ENCODE measurements around the gene SMIM45.
A peak's percentile ranks its signal among the peaks of the same experiment; 100 is the strongest.
"Not testable (repeated sequence)": the region's sequence is repeated elsewhere in the genome, so short reads cannot be mapped to it uniquely, and the experiment has no call there.

Gene SMIM45

DNA sequence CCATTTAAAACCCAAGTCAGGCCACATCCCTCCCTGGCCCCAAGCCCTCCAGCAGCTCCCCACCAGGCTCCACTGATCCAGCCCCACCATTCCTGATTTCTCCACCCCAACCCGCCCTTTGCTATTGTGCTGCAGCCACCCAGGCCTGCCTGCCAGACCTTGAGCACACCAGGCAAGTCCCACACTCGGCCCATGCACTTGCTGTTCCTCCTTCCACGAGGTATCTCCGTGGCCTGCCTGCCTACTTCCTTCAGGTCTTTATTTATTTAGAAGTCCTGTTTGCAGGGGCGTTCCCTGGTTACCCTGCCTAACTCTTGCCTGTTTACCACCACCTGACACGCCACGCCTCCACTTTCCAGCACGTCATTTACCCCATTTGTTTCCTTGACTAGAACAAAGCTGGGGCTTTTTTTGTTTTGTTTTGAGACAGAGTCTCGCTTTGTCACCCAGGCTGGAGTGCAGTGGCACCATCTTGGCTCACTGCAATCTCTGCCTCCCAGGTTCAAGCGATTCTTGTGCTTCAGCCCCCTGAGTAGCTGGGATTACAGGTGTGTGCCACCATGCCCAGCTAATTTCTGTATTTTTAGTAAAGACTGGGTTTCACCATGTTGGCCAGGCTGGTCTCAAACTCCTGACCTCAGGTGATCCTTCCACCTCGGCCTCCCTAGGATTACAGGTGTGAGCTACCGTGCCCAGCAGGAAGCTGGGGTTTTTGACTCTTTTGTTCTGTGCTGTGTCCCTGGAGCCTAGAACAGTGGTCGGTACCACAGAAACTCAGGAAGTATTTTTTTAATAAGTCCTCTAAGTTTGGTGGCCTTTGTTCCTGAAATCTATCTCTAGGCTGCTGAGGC lies 11.7 kb upstream of the SMIM45 start:
- Mint-ChIP-seq H3K27ac (peak overlapping the region; percentile 100), H3K27me3 (no peaks in the 10 kb centered on the region), H3K4me3 (peak overlapping the region; percentile 77), H3K4me1 (peaks cover 33% of the 10 kb centered on the region), H3K9me3 (no peaks in the 10 kb centered on the region), H3K36me3 (ENCODE audit: low read depth) (peaks cover 92% of the 10 kb centered on the region)
- peak; percentile 78 for ATAC-seq (replicated peaks)

DNA sequence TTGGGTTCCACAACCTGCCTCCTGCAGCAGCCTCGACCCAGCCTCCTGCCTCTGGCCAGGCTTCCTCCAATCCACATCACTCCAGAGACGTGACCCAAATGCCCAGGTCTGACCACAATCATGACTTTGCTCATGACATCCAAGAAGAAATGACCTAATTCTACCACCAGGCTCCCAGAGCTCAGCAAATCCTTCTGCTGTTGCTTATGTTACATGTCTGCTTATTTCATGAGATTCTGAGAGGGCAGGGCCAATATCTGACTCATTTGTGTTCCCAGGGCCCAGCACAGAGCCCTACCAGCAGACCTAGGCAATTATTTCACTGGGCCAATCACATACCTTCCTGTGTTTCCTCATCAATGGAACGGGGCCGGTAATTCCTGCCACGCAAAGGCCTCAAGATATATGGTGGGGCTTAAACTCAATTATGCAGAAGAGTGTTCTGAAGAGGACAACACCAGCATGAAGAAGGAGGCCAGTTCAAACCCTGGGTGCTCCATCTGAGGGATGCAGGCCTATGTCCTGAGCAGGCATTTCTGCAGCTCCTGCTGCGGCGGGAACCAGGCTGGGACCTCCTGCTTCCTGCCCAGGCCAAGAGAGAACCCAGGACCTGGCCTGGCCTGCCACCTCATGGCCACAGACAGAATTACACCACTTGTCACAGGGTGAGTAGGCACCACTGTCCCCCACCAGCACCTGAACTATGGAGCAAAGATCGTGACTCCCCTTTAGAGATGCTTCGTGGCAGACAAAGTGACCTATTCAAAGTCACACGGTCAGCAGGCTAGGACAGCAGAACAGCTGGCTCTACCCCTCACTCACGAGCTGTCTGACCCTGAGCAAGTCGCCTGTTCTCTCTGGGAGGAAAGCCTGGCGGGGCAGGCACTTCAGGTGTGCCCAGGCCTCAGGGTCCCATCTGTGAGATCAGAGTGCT lies 10.9 kb upstream of the SMIM45 start:
- H3K27ac Mint-ChIP-seq: peak overlapping the region; percentile 100
- peaks cover 38% of the 10 kb centered on the region for H3K4me1 Mint-ChIP-seq
- no peaks in the 10 kb centered on the region for H3K27me3 Mint-ChIP-seq
- ATAC-seq (replicated peaks): peak; percentile 69
- peak overlapping the region; percentile 77 for H3K4me3 Mint-ChIP-seq
- H3K9me3 Mint-ChIP-seq: no peaks in the 10 kb centered on the region
- H3K36me3 Mint-ChIP-seq (ENCODE audit: low read depth): peaks cover 98% of the 10 kb centered on the region

DNA sequence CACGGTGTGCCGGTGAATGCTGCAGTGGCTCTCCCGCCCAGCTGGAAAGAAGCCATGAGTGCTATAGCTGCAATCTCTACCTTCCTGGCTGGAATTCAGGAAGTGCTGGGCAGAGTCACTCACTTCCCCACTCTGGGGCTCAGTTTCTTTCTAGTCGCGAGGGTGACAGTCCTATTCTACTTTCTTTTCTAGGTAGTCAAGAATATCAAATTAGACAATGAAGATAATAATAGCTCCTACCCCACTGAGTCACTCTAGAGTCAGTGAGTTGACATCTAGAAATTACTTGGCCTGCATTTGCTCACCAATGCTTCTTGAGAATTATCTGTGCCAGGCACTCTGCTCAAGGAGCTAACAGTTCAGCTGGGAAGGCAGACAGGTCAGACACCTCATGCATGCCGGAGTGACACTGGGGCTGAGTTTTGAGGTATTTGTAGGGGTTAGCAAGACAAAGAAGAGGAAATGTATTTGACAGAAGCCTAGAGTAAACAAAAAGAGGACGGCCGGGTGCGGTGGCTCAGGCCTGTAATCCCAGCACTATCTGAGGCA lies 8.2 kb upstream of the SMIM45 start:
- Mint-ChIP-seq H3K27me3 (no peaks in the 10 kb centered on the region), H3K4me1 (peaks cover 38% of the 10 kb centered on the region), H3K9me3 (no peaks in the 10 kb centered on the region), H3K36me3 (ENCODE audit: low read depth) (peaks cover 81% of the 10 kb centered on the region), H3K4me3 (peak overlapping the region; percentile 91), H3K27ac (peak overlapping the region; percentile 77)
- ATAC-seq (replicated peaks): peak; percentile 9

DNA sequence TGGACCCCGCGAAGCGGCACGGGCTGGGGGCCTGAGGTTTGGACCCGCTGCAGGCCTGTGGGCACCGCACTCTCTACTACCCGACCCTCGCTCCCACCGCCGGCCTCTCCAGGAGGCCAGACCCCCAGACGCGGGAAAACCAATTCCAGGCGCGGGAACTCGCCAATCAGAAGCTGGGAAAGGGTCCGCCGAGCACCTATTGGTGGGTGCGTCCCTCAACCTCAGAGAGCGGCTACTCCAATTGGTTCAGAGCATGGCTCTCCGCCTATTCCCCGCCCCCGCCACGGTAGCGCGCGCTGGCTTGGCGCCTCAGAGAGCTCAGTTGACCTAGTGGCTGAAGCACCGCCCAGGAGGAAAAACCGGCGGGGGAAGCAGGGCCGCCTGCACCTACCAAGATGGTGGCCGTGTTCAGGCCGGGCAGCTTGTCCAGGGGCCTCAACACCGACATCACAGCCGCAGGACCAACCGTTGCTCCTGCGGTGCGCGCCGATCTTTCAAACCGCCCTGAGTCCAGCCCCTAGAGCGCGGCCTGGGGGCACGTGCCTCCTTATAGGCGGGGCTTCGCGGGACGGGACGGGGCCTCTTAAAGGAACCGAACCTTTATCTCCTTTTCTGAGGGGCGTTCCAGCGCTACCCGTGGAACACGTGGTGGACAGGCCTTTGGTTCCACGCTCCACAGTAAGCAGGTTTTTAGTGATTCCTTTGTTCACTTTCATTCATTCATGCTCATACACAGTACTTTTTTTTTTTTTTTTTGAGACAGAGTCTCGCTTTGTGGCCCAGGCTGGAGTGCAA lies 5.1 kb upstream of the SMIM45 start, which contains the start of gene CENPM:
CENPM (minus strand) TSS at position 524 of the 795 bp plus-strand sequence; CDS start at position 448, 76 bp downstream.
- Mint-ChIP-seq H3K36me3 (ENCODE audit: low read depth) (peaks cover 50% of the 10 kb centered on the region), H3K9me3 (no peaks in the 10 kb centered on the region), H3K4me1 (peaks cover 20% of the 10 kb centered on the region), H3K27ac (peak within 1 kb of the TSS; percentile 85), H3K4me3 (peak within 1 kb of the TSS; percentile 91), H3K27me3 (no peaks in the 10 kb centered on the region)
- peak; percentile 95 for ATAC-seq (replicated peaks)

DNA sequence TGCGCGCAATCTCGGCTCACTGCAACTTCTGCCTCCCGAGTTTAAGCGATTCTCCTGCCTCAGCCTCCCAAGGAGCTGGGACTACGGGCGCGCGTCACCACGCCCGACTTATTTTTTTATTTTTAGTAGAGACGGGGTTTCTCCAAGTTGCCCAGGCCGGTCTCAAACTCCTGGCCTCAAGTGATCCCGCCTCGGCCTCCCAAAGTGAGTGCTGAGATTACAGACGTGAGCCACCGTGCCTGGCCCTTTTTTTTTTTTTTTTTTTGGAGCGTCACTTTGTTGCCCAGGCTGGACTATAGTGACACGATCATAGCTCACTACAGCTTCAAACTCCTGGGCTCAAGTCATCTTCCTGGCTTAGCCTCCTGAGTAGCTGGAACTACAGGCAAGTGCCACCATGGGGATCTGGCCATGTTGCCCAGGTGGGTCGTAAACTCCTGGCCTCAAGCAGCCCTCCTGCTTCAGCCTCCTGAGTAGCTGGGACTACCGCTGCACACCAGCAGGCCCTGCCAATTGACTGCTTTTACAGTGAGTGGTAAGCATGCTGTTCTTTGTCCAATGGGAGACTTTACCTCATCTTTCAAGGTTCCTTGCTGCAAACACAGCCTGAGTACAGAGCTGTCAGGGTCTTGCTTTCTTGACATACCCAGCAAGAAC lies 4.4 kb upstream of the SMIM45 start:
- Mint-ChIP-seq H3K4me1 (peaks cover 17% of the 10 kb centered on the region), H3K4me3 (peak overlapping the region; percentile 91), H3K27ac (peak overlapping the region; percentile 85)

DNA sequence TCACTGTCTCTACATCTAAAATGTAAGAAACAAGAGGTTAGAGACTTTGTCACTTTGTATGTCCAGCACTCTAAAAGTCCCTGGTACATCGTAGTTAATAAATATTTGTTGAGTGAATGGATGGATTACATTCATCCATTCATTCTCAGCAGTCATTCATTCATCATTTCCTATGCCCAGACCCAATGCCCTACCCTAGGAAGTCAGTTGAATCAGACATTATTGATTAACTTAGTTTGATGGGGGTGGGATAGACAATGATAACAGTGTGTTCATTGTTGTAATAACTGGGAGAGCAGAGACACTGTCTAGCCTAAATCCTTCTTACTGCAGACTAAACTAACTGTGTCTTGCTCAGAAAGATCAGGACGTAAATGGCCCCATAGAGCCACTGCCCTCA lies 3.8 kb upstream of the SMIM45 start:
- peaks cover 38% of the 10 kb centered on the region for H3K36me3 Mint-ChIP-seq (ENCODE audit: low read depth)
- no peak overlapping the region for H3K27ac Mint-ChIP-seq
- peak overlapping the region; percentile 91 for H3K4me3 Mint-ChIP-seq
- H3K4me1 Mint-ChIP-seq: peaks cover 17% of the 10 kb centered on the region
- no peaks in the 10 kb centered on the region for H3K9me3 Mint-ChIP-seq
- no peak for ATAC-seq (replicated peaks)
- H3K27me3 Mint-ChIP-seq: no peaks in the 10 kb centered on the region

More for the DNA sequence above, 4.4 kb upstream of the SMIM45 start:
- Mint-ChIP-seq H3K27me3 (no peaks in the 10 kb centered on the region), H3K9me3 (no peaks in the 10 kb centered on the region), H3K36me3 (ENCODE audit: low read depth) (peaks cover 44% of the 10 kb centered on the region)
- ATAC-seq (replicated peaks): no peak

DNA sequence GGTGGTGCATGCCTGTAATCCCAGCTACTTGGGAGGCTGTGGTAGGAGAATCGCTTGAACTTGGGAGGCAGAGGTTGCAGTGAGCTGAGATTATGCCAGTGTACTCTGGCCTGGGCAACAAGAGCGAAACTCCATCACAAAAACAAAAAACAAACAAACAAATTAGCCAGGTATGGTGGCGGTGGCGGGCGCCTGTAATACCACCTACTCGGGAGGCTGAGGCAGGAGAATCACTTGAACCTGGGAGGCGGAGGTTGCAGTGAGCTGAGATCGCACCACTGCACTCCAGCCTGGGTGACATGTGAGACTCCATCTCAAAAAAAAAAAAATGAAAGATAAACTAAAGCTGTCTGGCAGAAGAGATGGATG lies 3.0 kb upstream of the SMIM45 start:
- peak overlapping the region; percentile 70 for H3K27ac Mint-ChIP-seq
- peak overlapping the region; percentile 91 for H3K4me3 Mint-ChIP-seq

DNA sequence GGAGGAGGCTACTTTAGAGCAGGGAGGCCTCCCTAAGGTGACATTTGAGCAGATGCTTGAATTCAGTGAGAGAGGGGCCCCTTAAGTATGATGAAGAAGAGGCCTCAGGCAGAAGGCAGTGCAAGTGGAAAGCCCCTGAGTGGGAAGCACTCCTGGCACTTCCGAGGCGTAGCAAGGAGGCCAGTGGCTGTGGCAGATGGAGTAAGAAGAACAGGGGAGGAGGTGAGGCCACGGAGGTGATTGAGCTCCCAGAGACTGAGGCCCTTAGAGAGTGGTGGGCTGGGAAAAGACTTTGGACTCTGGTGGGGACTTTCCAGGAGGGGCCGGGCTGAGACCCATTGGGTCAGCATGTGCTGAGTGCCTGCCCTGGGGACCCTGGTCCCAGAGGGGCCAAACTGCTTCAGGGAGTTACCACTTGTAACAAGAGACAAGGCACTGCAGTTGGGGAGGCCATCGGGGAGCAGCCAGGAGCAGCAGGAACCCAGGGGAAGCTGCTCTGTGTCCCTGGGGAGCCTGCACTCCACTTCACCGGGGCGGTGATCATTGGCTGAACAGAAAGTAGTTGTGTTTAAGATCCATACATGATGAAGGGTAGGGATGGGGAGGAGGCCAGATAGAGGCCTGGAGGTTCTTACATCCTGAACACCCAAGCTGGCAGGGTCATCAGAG lies 2.5 kb upstream of the SMIM45 start:
- Mint-ChIP-seq H3K36me3 (ENCODE audit: low read depth) (peaks cover 25% of the 10 kb centered on the region), H3K27me3 (no peaks in the 10 kb centered on the region), H3K27ac (peak overlapping the region; percentile 70), H3K9me3 (no peaks in the 10 kb centered on the region), H3K4me3 (peak overlapping the region; percentile 91), H3K4me1 (peaks cover 12% of the 10 kb centered on the region)
- ATAC-seq (replicated peaks): no peak

More for the DNA sequence above, 3.0 kb upstream of the SMIM45 start:
- H3K4me1 Mint-ChIP-seq: peaks cover 14% of the 10 kb centered on the region
- H3K36me3 Mint-ChIP-seq (ENCODE audit: low read depth): peaks cover 30% of the 10 kb centered on the region
- not testable (repeated sequence) for ATAC-seq (replicated peaks); H3K9me3 Mint-ChIP-seq; H3K27me3 Mint-ChIP-seq

DNA sequence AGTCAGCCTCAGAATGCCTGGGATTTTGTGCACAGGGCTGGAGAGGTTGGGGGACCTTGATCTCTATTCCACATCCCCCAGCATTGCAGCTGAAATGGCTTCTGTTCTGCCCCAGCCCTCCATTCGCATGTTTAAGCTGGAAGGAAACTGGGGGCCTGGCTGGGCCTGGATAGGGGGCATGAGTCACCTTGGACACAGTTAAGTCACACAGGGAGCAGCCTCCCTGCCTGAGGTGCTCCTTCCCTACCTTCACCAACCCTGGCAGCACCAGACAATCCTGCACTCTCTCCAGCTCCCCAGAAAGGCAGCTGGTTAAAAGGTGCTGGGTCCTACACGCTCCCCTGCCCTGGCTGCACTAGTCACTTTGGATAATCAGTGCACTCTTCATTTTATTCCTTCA lies 763 bp downstream of the SMIM45 start:
- Mint-ChIP-seq H3K36me3 (ENCODE audit: low read depth) (no peaks in the 10 kb centered on the region), H3K4me3 (no peak overlapping the region), H3K27ac (no peak overlapping the region), H3K9me3 (no peaks in the 10 kb centered on the region), H3K4me1 (peaks cover 11% of the 10 kb centered on the region), H3K27me3 (no peaks in the 10 kb centered on the region)
- ATAC-seq (replicated peaks): no peak

DNA sequence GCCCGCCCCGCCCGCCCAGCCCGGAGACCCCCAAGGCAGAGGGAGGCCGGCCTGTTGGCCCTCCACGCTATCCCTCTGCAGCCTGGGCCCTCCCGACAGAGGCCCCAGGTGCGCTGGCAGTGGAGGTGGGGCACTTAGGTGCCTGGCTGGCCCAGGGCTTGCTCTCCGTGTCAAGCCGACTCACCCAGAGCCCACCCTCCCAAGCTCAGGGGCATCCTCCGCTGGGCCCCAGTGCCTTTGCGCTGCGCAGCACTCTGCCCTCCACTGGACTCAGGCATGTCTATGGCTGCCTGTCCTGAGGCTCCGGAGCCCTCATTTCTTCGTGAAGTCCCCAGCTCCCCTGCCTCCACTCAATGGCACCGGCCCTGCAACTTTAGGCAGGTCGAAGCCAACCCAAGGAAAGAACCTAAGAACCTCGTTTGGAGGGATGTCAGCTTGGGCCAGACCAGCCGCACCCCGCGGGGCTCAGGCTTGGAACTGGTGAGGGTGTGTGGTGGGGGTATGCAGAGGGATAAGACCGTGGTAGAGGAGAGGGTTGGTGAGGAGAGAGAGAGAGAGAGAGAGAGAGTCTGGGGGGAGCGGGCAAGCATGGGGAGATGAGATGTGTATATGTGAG lies 6.1 kb downstream of the SMIM45 start:
- Mint-ChIP-seq H3K4me3 (no peak overlapping the region), H3K36me3 (ENCODE audit: low read depth) (no peaks in the 10 kb centered on the region), H3K27ac (no peak overlapping the region), H3K9me3 (no peaks in the 10 kb centered on the region), H3K4me1 (peaks cover 4% of the 10 kb centered on the region), H3K27me3 (no peaks in the 10 kb centered on the region)
- ATAC-seq (replicated peaks): peak; percentile 52

DNA sequence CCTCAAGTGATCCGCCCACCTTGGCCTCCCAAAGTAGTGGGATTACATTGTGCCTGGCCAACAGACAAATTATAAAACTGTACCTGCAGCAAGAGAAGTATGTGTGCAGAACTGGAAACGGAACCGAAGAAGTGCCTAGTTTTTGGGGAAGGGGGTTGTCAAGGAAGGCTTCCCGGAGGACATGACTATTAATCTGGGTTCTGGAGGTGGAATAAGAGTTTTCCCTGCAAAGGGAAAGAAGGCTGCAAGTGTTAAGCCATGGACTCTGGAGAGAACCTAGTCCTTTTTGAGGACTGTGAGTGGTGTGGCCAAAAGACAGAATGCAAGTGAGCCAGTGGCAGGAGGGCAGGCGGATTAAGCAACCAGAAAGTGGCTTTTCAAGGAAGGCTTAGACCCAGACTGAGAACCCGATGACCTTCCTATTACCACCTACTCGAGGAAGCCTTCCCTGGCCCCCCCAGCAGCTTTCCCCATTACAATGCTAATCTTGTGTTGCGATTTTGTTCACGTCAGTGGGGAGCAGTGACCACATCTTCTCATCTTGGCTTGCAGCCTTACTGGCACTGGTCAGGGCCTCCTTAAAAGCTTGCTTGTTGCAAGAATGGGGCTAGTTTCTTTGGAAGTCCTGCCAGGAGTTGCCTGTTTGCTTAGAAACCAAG lies 11.6 kb downstream of the SMIM45 start:
- H3K27ac Mint-ChIP-seq: no peak overlapping the region
- no peak overlapping the region for H3K4me3 Mint-ChIP-seq
- no peaks in the 10 kb centered on the region for H3K36me3 Mint-ChIP-seq (ENCODE audit: low read depth)
- ATAC-seq (replicated peaks): no peak
- H3K27me3 Mint-ChIP-seq: no peaks in the 10 kb centered on the region
- H3K4me1 Mint-ChIP-seq: no peaks in the 10 kb centered on the region
- no peaks in the 10 kb centered on the region for H3K9me3 Mint-ChIP-seq

DNA sequence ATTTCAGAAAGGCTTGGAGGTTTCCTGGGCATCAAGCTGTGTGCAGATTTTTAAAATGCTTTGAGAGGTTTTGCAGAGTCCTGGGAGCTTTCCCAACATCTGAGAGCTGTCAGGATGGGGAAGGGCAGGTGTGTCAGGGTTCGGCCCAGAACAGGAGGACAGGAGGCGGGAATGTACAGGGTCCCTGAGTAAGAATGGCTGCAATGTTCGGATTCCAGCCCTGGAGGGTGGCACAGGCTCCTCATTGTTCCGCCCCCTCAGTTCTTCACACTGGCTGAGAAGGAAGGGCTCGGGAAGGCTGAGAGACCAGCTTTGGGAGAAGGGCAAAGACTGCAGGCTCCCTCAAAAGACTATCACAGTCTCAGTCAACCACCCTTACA lies 12.2 kb downstream of the SMIM45 start:
- no peak for ATAC-seq (replicated peaks)
- H3K9me3 Mint-ChIP-seq: no peaks in the 10 kb centered on the region
- no peak overlapping the region for H3K27ac Mint-ChIP-seq
- H3K27me3 Mint-ChIP-seq: no peaks in the 10 kb centered on the region
- H3K4me1 Mint-ChIP-seq: no peaks in the 10 kb centered on the region
- H3K4me3 Mint-ChIP-seq: no peak overlapping the region
- no peaks in the 10 kb centered on the region for H3K36me3 Mint-ChIP-seq (ENCODE audit: low read depth)
